22Rv1 (cell line): ENCODE measurements around the gene SLC35F3.

ENCODE experiments used
- ZFX ChIP-seq: fragments of 450-650 bp; IDR thresholded peaks from 2 replicates; pipeline ENCODE4 v1.6.1; 2017; ENCODE audit warnings: antibody characterized with exemption, borderline replicate concordance
- TF ChIP-seq, protein P1 (sequence below): fragments of 450-650 bp; IDR thresholded peaks from 2 replicates; pipeline ENCODE4 v1.5.1; 2017; ENCODE audit warnings: mild to moderate bottlenecking

- TF ChIP-seq, protein P1, sequence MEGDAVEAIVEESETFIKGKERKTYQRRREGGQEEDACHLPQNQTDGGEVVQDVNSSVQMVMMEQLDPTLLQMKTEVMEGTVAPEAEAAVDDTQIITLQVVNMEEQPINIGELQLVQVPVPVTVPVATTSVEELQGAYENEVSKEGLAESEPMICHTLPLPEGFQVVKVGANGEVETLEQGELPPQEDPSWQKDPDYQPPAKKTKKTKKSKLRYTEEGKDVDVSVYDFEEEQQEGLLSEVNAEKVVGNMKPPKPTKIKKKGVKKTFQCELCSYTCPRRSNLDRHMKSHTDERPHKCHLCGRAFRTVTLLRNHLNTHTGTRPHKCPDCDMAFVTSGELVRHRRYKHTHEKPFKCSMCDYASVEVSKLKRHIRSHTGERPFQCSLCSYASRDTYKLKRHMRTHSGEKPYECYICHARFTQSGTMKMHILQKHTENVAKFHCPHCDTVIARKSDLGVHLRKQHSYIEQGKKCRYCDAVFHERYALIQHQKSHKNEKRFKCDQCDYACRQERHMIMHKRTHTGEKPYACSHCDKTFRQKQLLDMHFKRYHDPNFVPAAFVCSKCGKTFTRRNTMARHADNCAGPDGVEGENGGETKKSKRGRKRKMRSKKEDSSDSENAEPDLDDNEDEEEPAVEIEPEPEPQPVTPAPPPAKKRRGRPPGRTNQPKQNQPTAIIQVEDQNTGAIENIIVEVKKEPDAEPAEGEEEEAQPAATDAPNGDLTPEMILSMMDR, result no peak
- no peak for TF ChIP-seq ZFX
Measured at GRCh38 chr1:234320549-234320948, 416.1 kb downstream of the SLC35F3 start.
